Measurements from ENCODE around the gene HOXA4.

HOXA4 gene

GRCh38 chr7:27124096-27124901 lies 6.3 kb downstream of the HOXA4 start:
- peaks cover 4 to 10% (median 7%) of the 10 kb centered on the region in 3 donors for H3K36me3 ChIP-seq
- H3K27me3 ChIP-seq: no peaks in the 10 kb centered on the region
- no peak overlapping the region for H3K27ac ChIP-seq
- no peak for DNase-seq
- no peak overlapping the region for H3K4me3 ChIP-seq
- no peak for TF ChIP-seq CTCF (IDR thresholded peaks at IDR 0.05)
- no peaks in the 10 kb centered on the region for H3K9me3 ChIP-seq
- intact Hi-C loops (cut with DNase I; ENCODE audit: low total_unique reads): no loop called here
- peaks cover 0 to 17% (median 8%) of the 10 kb centered on the region in 4 donors for H3K4me1 ChIP-seq

GRCh38 chr7:27123477-27124053 lies 7.0 kb downstream of the HOXA4 start:
- DNase-seq: no peak
- no peak overlapping the region for H3K27ac ChIP-seq
- intact Hi-C loops (cut with DNase I; ENCODE audit: low total_unique reads): no loop called here
- no peaks in the 10 kb centered on the region for H3K27me3 ChIP-seq
- TF ChIP-seq CTCF (IDR thresholded peaks at IDR 0.05): no peak
- H3K4me1 ChIP-seq: peaks cover 0 to 15% (median 8%) of the 10 kb centered on the region in 4 donors
- H3K4me3 ChIP-seq: no peak overlapping the region
- peaks cover 4 to 10% (median 7%) of the 10 kb centered on the region in 3 donors for H3K36me3 ChIP-seq
- H3K9me3 ChIP-seq: no peaks in the 10 kb centered on the region

GRCh38 chr7:27123007-27123476 lies 7.5 kb downstream of the HOXA4 start:
- intact Hi-C loops (cut with DNase I; ENCODE audit: low total_unique reads): no loop called here
- no peaks in the 10 kb centered on the region for H3K27me3 ChIP-seq
- H3K4me1 ChIP-seq: peaks cover 0 to 17% (median 8%) of the 10 kb centered on the region in 4 donors
- H3K27ac ChIP-seq: no peak overlapping the region
- no peak overlapping the region for H3K4me3 ChIP-seq
- TF ChIP-seq CTCF (IDR thresholded peaks at IDR 0.05): no peak
- H3K9me3 ChIP-seq: no peaks in the 10 kb centered on the region
- DNase-seq: no peak
- H3K36me3 ChIP-seq: peaks cover 4 to 10% (median 7%) of the 10 kb centered on the region in 3 donors

GRCh38 chr7:27122077-27122910 lies 8.3 kb downstream of the HOXA4 start:
- H3K4me1 ChIP-seq: peaks cover 0 to 23% (median 8%) of the 10 kb centered on the region in 4 donors
- no peaks in the 10 kb centered on the region for H3K27me3 ChIP-seq
- intact Hi-C loops (cut with DNase I; ENCODE audit: low total_unique reads): no loop called here
- H3K4me3 ChIP-seq: no peak overlapping the region
- TF ChIP-seq CTCF (IDR thresholded peaks at IDR 0.05): no peak
- no peaks in the 10 kb centered on the region for H3K9me3 ChIP-seq
- H3K27ac ChIP-seq: no peak overlapping the region
- no peak for DNase-seq
- peaks cover 4 to 10% (median 7%) of the 10 kb centered on the region in 3 donors for H3K36me3 ChIP-seq

GRCh38 chr7:27121684-27122076 lies 8.9 kb downstream of the HOXA4 start:
- H3K27ac ChIP-seq: no peak overlapping the region
- no peaks in the 10 kb centered on the region for H3K9me3 ChIP-seq
- peaks cover 4 to 10% (median 7%) of the 10 kb centered on the region in 3 donors for H3K36me3 ChIP-seq
- no peak overlapping the region for H3K4me3 ChIP-seq
- DNase-seq: no peak
- TF ChIP-seq CTCF (IDR thresholded peaks at IDR 0.05): no peak
- intact Hi-C loops (cut with DNase I; ENCODE audit: low total_unique reads): no loop called here
- peaks cover 0 to 25% (median 13%) of the 10 kb centered on the region in 4 donors for H3K4me1 ChIP-seq
- no peaks in the 10 kb centered on the region for H3K27me3 ChIP-seq
